ENCODE results near the gene VEZF1. TPM values are rescaled to one million over a fixed set of nuclear protein-coding genes. Genes with fewer than 3 reads are reported as not detected.

Gene VEZF1
- total RNA-seq, 4 donors from 2014 or later, result 88.5 to 147 (median 91.4) TPM

GRCh38 chr17:57953219-57953618, 34.8 kb downstream of the VEZF1 start:
- intact Hi-C loops (cut with DNase I), result loop anchor here (5.0 kb wide), 1 partner anchor 61 kb away; no protein-coding TSS in a partner anchor
- DNase-seq, result peak in 1 of 2 donors; percentile 21
- Histone ChIP-seq H3K27ac (peak overlapping the region in 2 of 3 donors; percentile 74 to 97), H3K4me3 (replicated peaks in 1 of 3) (no peak overlapping the region), H3K4me1 (peaks cover 36 to 55% of the 10 kb centered on the region in 2 donors), H3K27me3 (no peaks in the 10 kb centered on the region), H3K36me3 (no peaks in the 10 kb centered on the region), H3K9me3 (no peaks in the 10 kb centered on the region)
- TF ChIP-seq POLR2A (IDR thresholded peaks at IDR 0.05), result no peak
- TF ChIP-seq CTCF (IDR thresholded peaks at IDR 0.05), result no peak
- 89 to 100% methylated on average over 1 of the region's 1 CpG for WGBS, 2 donors

- no peaks in the 10 kb centered on the region for H3K9me3 ChIP-seq
- TF ChIP-seq CTCF (IDR thresholded peaks at IDR 0.05), result no peak
- TF ChIP-seq POLR2A (IDR thresholded peaks at IDR 0.05), result no peak
- WGBS, 2 donors, result 79 to 87% methylated on average over 5 of the region's 5 CpGs
- DNase-seq, result peak; percentile 41 to 47
- no peak overlapping the region for H3K4me3 ChIP-seq (replicated peaks in 1 of 3)
- H3K27ac ChIP-seq, result peak overlapping the region; percentile 61 to 80 (median 67)
- intact Hi-C loops (cut with DNase I), result loop anchor here (5.0 kb wide), 1 partner anchor 57 kb away; no protein-coding TSS in a partner anchor
- H3K4me1 ChIP-seq, result peaks cover 57 to 77% of the 10 kb centered on the region in 2 donors
- no peaks in the 10 kb centered on the region for H3K27me3 ChIP-seq
- H3K36me3 ChIP-seq, result no peaks in the 10 kb centered on the region
Measured at GRCh38 chr17:57949649-57950048, 38.4 kb downstream of the VEZF1 start.

GRCh38 chr17:57948555-57949420, 39.3 kb downstream of the VEZF1 start:
- intact Hi-C loops (cut with DNase I), result no loop called here
- 72 to 75% methylated on average over 5 of the region's 5 CpGs for WGBS, 2 donors

GRCh38 chr17:57948169-57948554, 39.9 kb downstream of the VEZF1 start:
- DNase-seq, result no peak
- TF ChIP-seq CTCF (IDR thresholded peaks at IDR 0.05) (no peak), POLR2A (IDR thresholded peaks at IDR 0.05) (no peak)
- Histone ChIP-seq H3K36me3 (no peaks in the 10 kb centered on the region), H3K9me3 (no peaks in the 10 kb centered on the region), H3K4me3 (replicated peaks in 1 of 3) (no peak overlapping the region), H3K27me3 (no peaks in the 10 kb centered on the region), H3K27ac (peak overlapping the region; percentile 32 to 80 (median 75)), H3K4me1 (peaks cover 54 to 66% of the 10 kb centered on the region in 2 donors)
- 86 to 94% methylated on average over 5 of the region's 5 CpGs for WGBS, 2 donors
- intact Hi-C loops (cut with DNase I), result no loop called here

More at GRCh38 chr17:57948555-57949420, 39.3 kb downstream of the VEZF1 start:
- TF ChIP-seq POLR2A (IDR thresholded peaks at IDR 0.05) (no peak), CTCF (IDR thresholded peaks at IDR 0.05) (no peak)
- H3K27me3 ChIP-seq, result no peaks in the 10 kb centered on the region
- no peaks in the 10 kb centered on the region for H3K9me3 ChIP-seq
- peaks cover 57 to 72% of the 10 kb centered on the region in 2 donors for H3K4me1 ChIP-seq
- no peaks in the 10 kb centered on the region for H3K36me3 ChIP-seq
- peak; percentile 29 to 30 for DNase-seq
- H3K4me3 ChIP-seq (replicated peaks in 1 of 3), result no peak overlapping the region
- peak overlapping the region; percentile 68 to 80 (median 75) for H3K27ac ChIP-seq

GRCh38 chr17:57947369-57947768, 40.7 kb downstream of the VEZF1 start:
- intact Hi-C loops (cut with DNase I), result no loop called here
- Histone ChIP-seq H3K27ac (peak overlapping the region; percentile 63 to 80 (median 75)), H3K9me3 (no peaks in the 10 kb centered on the region), H3K4me1 (peaks cover 52 to 60% of the 10 kb centered on the region in 2 donors), H3K4me3 (replicated peaks in 1 of 3) (no peak overlapping the region), H3K36me3 (no peaks in the 10 kb centered on the region), H3K27me3 (no peaks in the 10 kb centered on the region)
- TF ChIP-seq POLR2A (IDR thresholded peaks at IDR 0.05), result no peak
- no peak for DNase-seq
- WGBS, 2 donors, result 92 to 93% methylated on average over 9 of the region's 9 CpGs

Measured in thyroid gland (tissue), 4 donors.